HepG2 (cell line): Measurements from ENCODE around the gene TMEM141.

Experiments used
- AHDC1 ChIP-seq: sonication (generic); formaldehyde crosslinking; IDR thresholded peaks from 2 replicates; pipeline ENCODE4 v1.5.1; 2020; ENCODE audit warnings: mild to moderate bottlenecking, missing genetic modification reagents, borderline replicate concordance
- E2F1 ChIP-seq: sonication (generic); formaldehyde crosslinking; IDR thresholded peaks from 2 replicates; pipeline ENCODE4 v1.5.0; 2020; ENCODE audit warnings: missing genetic modification reagents
- KAT7 ChIP-seq: IDR thresholded peaks from 2 replicates; pipeline ENCODE4 v1.6.1; 2018; ENCODE audit warnings: borderline replicate concordance, missing compliant biosample characterization
- MLLT10 ChIP-seq: sonication (generic); formaldehyde crosslinking; IDR thresholded peaks from 2 replicates; pipeline ENCODE4 v1.4.0; 2020; ENCODE audit warnings: missing genetic modification reagents
- MXI1 ChIP-seq: IDR thresholded peaks from 3 replicates; pipeline ENCODE4 v1.6.1; 2012; ENCODE audit warnings: low read depth, low read length, inconsistent platforms, borderline replicate concordance
- RBFOX2 ChIP-seq: fragments of 200-400 bp; formaldehyde crosslinking; IDR thresholded peaks from 2 replicates; pipeline ENCODE4 v1.6.1; 2017; ENCODE audit warnings: low read depth, mild to moderate bottlenecking, low read length
- TAF1 ChIP-seq: sonication (generic); formaldehyde crosslinking; IDR thresholded peaks from 2 replicates; pipeline ENCODE4 v1.4.0; 2020; ENCODE audit warnings: missing genetic modification reagents
- THAP11 ChIP-seq: IDR thresholded peaks from 2 replicates; pipeline ENCODE4 v1.6.1; 2016; ENCODE audit warnings: missing biosample characterization, missing genetic modification reagents
- TP53 ChIP-seq: sonication (generic); formaldehyde crosslinking; conservative IDR thresholded peaks from 2 replicates; pipeline ENCODE4 v1.4.0; 2020; ENCODE audit warnings: missing genetic modification reagents
- ZNF660 ChIP-seq: sonication (generic); formaldehyde crosslinking; IDR thresholded peaks from 2 replicates; pipeline ENCODE4 v1.5.1; 2020; ENCODE audit warnings: mild to moderate bottlenecking, low read depth, missing genetic modification reagents, borderline replicate concordance
- ZNF772 ChIP-seq: sonication (generic); formaldehyde crosslinking; IDR thresholded peaks from 2 replicates; pipeline ENCODE4 v1.5.0; 2020; ENCODE audit warnings: mild to moderate bottlenecking, missing genetic modification reagents
- TF ChIP-seq, protein P1 (sequence below): sonication (generic); formaldehyde crosslinking; IDR thresholded peaks from 2 replicates; pipeline ENCODE4 v1.4.0; 2020; ENCODE audit warnings: mild to moderate bottlenecking, missing genetic modification reagents
- TF ChIP-seq, protein P2 (sequence below): sonication (generic); formaldehyde crosslinking; IDR thresholded peaks from 2 replicates; pipeline ENCODE4 v1.4.0; 2020; ENCODE audit warnings: mild to moderate bottlenecking, missing genetic modification reagents

DNA sequence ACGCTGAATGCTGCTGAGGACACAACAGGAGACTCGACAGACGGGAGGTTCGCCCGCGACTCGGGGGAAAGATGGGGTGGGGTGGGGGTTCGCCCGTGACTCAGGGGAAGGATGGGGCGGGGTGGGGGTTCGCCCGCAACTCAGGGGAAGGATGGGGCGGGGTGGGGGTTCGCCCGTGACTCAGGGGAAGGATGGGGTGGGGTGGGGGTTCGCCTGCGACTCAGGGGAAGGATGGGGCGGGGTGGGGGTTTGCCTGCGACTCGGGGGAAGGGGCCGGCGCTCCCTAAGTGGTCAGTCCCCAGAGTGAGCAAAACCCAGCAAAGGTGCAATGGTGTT is 45.0 kb upstream of the TMEM141 start:
- TF ChIP-seq KAT7 (CRISPR knock-in tag) (no peak), TAF1 (CRISPR knock-in tag) (no peak), MXI1 (no peak), ZNF772 (no peak), THAP11 (CRISPR knock-in tag) (no peak), E2F1 (CRISPR knock-in tag) (no peak), RBFOX2 (no peak), MLLT10 (CRISPR knock-in tag) (no peak), TP53 (CRISPR knock-in tag) (no peak), ZNF660 (no peak), AHDC1 (CRISPR knock-in tag) (no peak)
- TF ChIP-seq, protein P1, sequence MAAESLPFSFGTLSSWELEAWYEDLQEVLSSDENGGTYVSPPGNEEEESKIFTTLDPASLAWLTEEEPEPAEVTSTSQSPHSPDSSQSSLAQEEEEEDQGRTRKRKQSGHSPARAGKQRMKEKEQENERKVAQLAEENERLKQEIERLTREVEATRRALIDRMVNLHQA (CRISPR knock-in tag): no peak
- TF ChIP-seq, protein P2, sequence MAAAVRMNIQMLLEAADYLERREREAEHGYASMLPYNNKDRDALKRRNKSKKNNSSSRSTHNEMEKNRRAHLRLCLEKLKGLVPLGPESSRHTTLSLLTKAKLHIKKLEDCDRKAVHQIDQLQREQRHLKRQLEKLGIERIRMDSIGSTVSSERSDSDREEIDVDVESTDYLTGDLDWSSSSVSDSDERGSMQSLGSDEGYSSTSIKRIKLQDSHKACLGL (CRISPR knock-in tag): no peak
